GM12878 (cell line): ENCODE measurements around the gene EEF1G. TPM values are rescaled to one million over a fixed set of nuclear protein-coding genes. Genes with fewer than 3 reads are reported as not detected.

Experiments
- ATAC-seq: fragments of 200-7000 bp; cut with Tn5 transposase; 3 replicates; pipeline ENCODE4 v1.9.1; 2020; ENCODE audit warnings: mild to moderate bottlenecking, moderate library complexity
- BruUV-seq: library from RNA; stranded (reverse); fragments of 400-500 nt; replicated peaks from 2 replicates; lab custom pipeline; 2021; lab: Mats Ljungman, UMichigan
- CTCF ChIA-PET: fragments of 300-600 bp; sonication (Branson Sonifier 250); formaldehyde crosslinking; extraction: SDS; loops from one replicate; lab custom pipeline; 2021; ENCODE audit warnings: inconsistent platforms; lab: Yijun Ruan, JAX
- POLR2A ChIA-PET: fragments of 350-600 bp; formaldehyde crosslinking; extraction: SDS; loops from one replicate; lab custom pipeline; 2021; ENCODE audit warnings: inconsistent platforms; lab: Charles Lee
- RAD21 ChIA-PET: fragments of 300-600 bp; sonication (Branson Sonifier 250); formaldehyde crosslinking; loops from one replicate; lab custom pipeline; 2023; ENCODE audit warnings: antibody characterized with exemption; ENCODE audit not compliant: unreplicated experiment; lab: Charles Lee
- SMC1A ChIA-PET: fragments of 300-600 bp; sonication (Branson Sonifier 250); formaldehyde crosslinking; loops from one replicate; lab custom pipeline; 2023; ENCODE audit not compliant: unreplicated experiment, uncharacterized antibody; lab: Charles Lee
- DNase-seq: peaks from one replicate; pipeline ENCODE4 v3.0.0-alpha.2; 2011; ENCODE audit warnings: low read depth, low spot score
- FAIRE-seq: peaks from 3 replicates; lab custom pipeline; 2011; peaks lifted over from hg19 to GRCh38; lab: Jason Lieb, UNC
- H2AFZ ChIP-seq: 2 replicates; pipeline ENCODE4 v1.6.0; 2011; ENCODE audit warnings: low read depth, low read length, control low read depth; ENCODE audit not compliant: control insufficient read depth
- H3K27ac ChIP-seq: 2 replicates; pipeline ENCODE4 v1.5.1; 2011; ENCODE audit warnings: control low read depth; ENCODE audit not compliant: control insufficient read depth, insufficient read depth
- H3K27me3 ChIP-seq, 2 experiments: replicated peaks in 1 of 2; 2 replicates each; pipeline versions ENCODE4 v1.6.0 to v1.6.1; 2011; ENCODE audit warnings: low read length in 1 of 2; ENCODE audit not compliant: control insufficient read depth in 2 of 2, insufficient read depth in 2 of 2
- H3K36me3 ChIP-seq, 2 experiments: 2 replicates each; pipeline ENCODE4 v1.5.1; 2011; ENCODE audit warnings: low read length in 1 of 2; ENCODE audit not compliant: control insufficient read depth in 2 of 2, insufficient read depth in 2 of 2
- H3K4me1 ChIP-seq: 2 replicates; pipeline ENCODE4 v1.6.1; 2011; ENCODE audit warnings: mild to moderate bottlenecking, low read length, moderate library complexity, mixed read lengths; ENCODE audit not compliant: control insufficient read depth, insufficient read depth
- H3K4me2 ChIP-seq: 2 replicates; pipeline ENCODE4 v1.6.0; 2011; ENCODE audit warnings: control low read depth; ENCODE audit not compliant: control insufficient read depth, insufficient read depth
- H3K4me3 ChIP-seq: fragments of 200-600 bp; sonication (generic); 2 replicates; pipeline ENCODE4 v1.5.1; 2016
- H3K79me2 ChIP-seq: 2 replicates; pipeline ENCODE4 v1.6.0; 2011; ENCODE audit warnings: low read length; ENCODE audit not compliant: control insufficient read depth, insufficient read depth
- H3K9ac ChIP-seq: 2 replicates; pipeline ENCODE4 v1.8.0; 2011; ENCODE audit warnings: low read length, control low read depth, mixed read lengths; ENCODE audit not compliant: control insufficient read depth, insufficient read depth
- H3K9me3 ChIP-seq: replicated peaks from 3 replicates; pipeline ENCODE4 v1.5.1; 2011; ENCODE audit warnings: mild to moderate bottlenecking, low read length; ENCODE audit not compliant: control insufficient read depth, insufficient read depth
- H4K20me1 ChIP-seq: 2 replicates; pipeline ENCODE4 v1.6.0; 2011; ENCODE audit not compliant: control insufficient read depth, insufficient read depth
- BACH1 ChIP-seq: fragments of 450-650 bp; IDR thresholded peaks from 2 replicates; pipeline ENCODE4 v1.6.1; 2017; ENCODE audit warnings: mild to moderate bottlenecking, borderline replicate concordance
- BMI1 ChIP-seq: fragments of 450-650 bp; IDR thresholded peaks from 2 replicates; pipeline ENCODE4 v1.6.1; 2016; ENCODE audit warnings: mild to moderate bottlenecking, moderate library complexity, borderline replicate concordance
- BRCA1 ChIP-seq: IDR thresholded peaks from 2 replicates; pipeline ENCODE4 v1.6.1; 2011; ENCODE audit warnings: low read depth, low read length, improper control_type of control experiment
- CBX5 ChIP-seq: sonication (generic); IDR thresholded peaks from 2 replicates; pipeline ENCODE4 v1.6.1; 2016; ENCODE audit warnings: low read depth, moderate library complexity, mild to moderate bottlenecking, inconsistent platforms
- CREB1 ChIP-seq: IDR thresholded peaks from 2 replicates; pipeline ENCODE4 v1.6.1; 2012; ENCODE audit warnings: low read depth, mild to moderate bottlenecking, inconsistent platforms
- EZH2 ChIP-seq: IDR thresholded peaks from 2 replicates; pipeline ENCODE4 v1.6.1; 2012; ENCODE audit warnings: low read depth, mild to moderate bottlenecking, control low read depth, inconsistent platforms, low read length, borderline replicate concordance; ENCODE audit not compliant: control insufficient read depth
- GATAD2B ChIP-seq: fragments of 450-650 bp; conservative IDR thresholded peaks from 2 replicates; pipeline ENCODE4 v1.6.1; 2017; ENCODE audit warnings: low read depth, mild to moderate bottlenecking, moderate library complexity
- JUND ChIP-seq: IDR thresholded peaks from 2 replicates; pipeline ENCODE4 v1.6.1; 2012; ENCODE audit warnings: low read depth, mild to moderate bottlenecking, low read length, improper control_type of control experiment, moderate library complexity
- KAT2A ChIP-seq: conservative IDR thresholded peaks from 2 replicates; pipeline ENCODE4 v1.6.1; 2011; ENCODE audit warnings: low read depth, low read length; ENCODE audit not compliant: control insufficient read depth
- NBN ChIP-seq: fragments of 450-650 bp; IDR thresholded peaks from 2 replicates; pipeline ENCODE4 v1.6.1; 2016
- PAX5 ChIP-seq: IDR thresholded peaks from 2 replicates; pipeline ENCODE4 v1.6.1; 2011; ENCODE audit warnings: low read depth, low read length, borderline replicate concordance
- POLR2AphosphoS2 ChIP-seq: IDR thresholded peaks from 2 replicates; pipeline ENCODE4 v1.6.1; 2011; ENCODE audit warnings: low read depth, mild to moderate bottlenecking, low read length, improper control_type of control experiment, moderate library complexity
- RB1 ChIP-seq: fragments of 450-650 bp; formaldehyde crosslinking; IDR thresholded peaks from 2 replicates; pipeline ENCODE4 v1.6.1; 2017; ENCODE audit warnings: mild to moderate bottlenecking, borderline replicate concordance
- RCOR1 ChIP-seq: conservative IDR thresholded peaks from 2 replicates; pipeline ENCODE4 v1.6.1; 2012; ENCODE audit warnings: low read depth, low read length, improper control_type of control experiment
- SMAD1 ChIP-seq: fragments of 450-650 bp; IDR thresholded peaks from 2 replicates; pipeline ENCODE4 v1.6.1; 2018; ENCODE audit warnings: mild to moderate bottlenecking, low read depth; ENCODE audit not compliant: partially characterized antibody
- SP1 ChIP-seq: IDR thresholded peaks from one replicate; pipeline ENCODE4 v1.6.1; 2011; ENCODE audit warnings: low read depth, low read length
- TCF12 ChIP-seq: IDR thresholded peaks from 2 replicates; pipeline ENCODE4 v1.6.1; 2011; ENCODE audit warnings: low read depth, mild to moderate bottlenecking, low read length
- TCF7 ChIP-seq: IDR thresholded peaks from 2 replicates; pipeline ENCODE4 v1.6.1; 2014; ENCODE audit warnings: antibody characterized with exemption, borderline replicate concordance
- WGBS: methylation state at CpG from one replicate; pipeline ENCODE4 v1.1.6; 2016; ENCODE audit warnings: low lambda C conversion rate; ENCODE audit not compliant: insufficient replicate concordance, insufficient coverage; ENCODE audit errors: missing lambda C conversion rate; 5-methylcytosine and 5-hydroxymethylcytosine counted together
- in situ Hi-C: fragments of 300-500 bp; cut with MboI; formaldehyde crosslinking; loops from 9 replicates; pipeline ENCODE4 v1.14.3; 2018; ENCODE audit warnings: mixed read lengths
- intact Hi-C: fragments of 100-400 bp; cut with micrococcal nuclease; formaldehyde crosslinking; loops from one replicate; pipeline ENCODE4 v1.14.2; 2022; ENCODE audit not compliant: unreplicated experiment
- polyA plus RNA-seq, 11 experiments: library from polyadenylated mRNA; depleted of rRNA in 4 of 11; unstranded in 6 of 11; stranded (reverse) in 5 of 11; fragments of >200 nt; fragmentation: Nextera tagmentation in 4 of 11; fragmentation: Illumina TruSeq in 1 of 11; extraction: Ambion mirVana in 4 of 11; extraction: Trizol in 1 of 11; gene quantifications; 1 replicate in 1 of 11; 2 replicates in 10 of 11; pipeline versions ENCODE4 v1.2.1 to v1.2.3, GENCODE V29; 2011 to 2016; ENCODE audit warnings: inconsistent platforms in 2 of 11, missing spikeins in 2 of 11, low read depth in 1 of 11
- total RNA-seq, 4 experiments: library from RNA; depleted of rRNA in 3 of 4; stranded (reverse); fragments of >200 nt in 3 of 4; fragmentation: Illumina TruSeq in 1 of 4; extraction: Trizol in 1 of 4; gene quantifications; 2 replicates each; pipeline versions ENCODE4 v1.2.1 to v1.2.3, GENCODE V29; 2013 to 2021
- TF ChIP-seq, protein P1 (sequence below): fragments of 450-650 bp; IDR thresholded peaks from 2 replicates; pipeline ENCODE4 v1.6.1; 2016; ENCODE audit warnings: mild to moderate bottlenecking, moderate library complexity, borderline replicate concordance

The EEF1G gene
- total and polyA plus RNA-seq, 10 of the 15 experiments (the other 5 are each of a cell fraction or from before 2014, with no cell fraction given) = 850 to 2,739 (median 2,277) TPM

DNA sequence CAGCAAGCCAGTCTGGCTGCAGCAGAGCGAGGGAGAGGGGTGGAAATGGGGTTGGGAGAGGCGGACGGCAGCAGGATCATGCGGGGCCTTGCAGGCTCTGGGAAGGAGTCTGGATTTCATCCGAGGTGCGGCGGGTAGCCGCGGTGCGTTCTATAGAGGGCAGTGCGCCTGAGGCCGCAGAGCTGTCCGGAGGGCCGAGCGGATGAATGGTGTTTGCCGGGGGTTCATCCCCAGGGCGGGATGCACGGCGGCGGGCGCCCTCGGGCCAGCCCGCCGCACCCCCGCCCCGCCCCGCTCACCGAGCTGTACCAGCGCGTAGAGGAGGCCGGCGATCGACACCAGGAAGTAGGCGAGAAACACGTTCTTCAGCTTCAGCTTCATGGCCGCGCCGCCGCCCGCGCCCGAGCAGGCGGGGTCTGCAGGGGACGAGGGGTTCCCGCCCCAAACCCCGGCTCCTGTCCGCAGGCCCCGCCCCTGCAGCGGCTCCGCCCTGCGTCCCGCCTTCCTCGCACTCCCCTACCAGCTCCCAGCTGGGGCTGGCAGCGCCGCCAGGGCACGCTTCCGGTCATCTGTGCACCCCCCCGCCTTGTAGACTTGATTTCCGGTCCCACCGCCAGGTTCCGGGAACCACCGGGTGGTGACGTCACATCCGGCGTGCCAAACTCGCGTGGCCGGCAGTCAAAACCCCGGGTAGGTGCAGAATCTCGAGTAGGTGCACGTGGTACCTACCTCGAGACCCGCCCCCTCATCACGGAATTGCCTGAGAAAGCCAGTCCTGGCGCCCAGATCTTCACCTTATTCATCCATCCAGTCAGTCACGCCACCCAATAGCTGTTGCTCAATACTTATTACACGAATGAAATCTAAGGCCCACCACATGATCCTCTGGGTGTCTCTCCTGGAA lies 48.1 kb upstream of the EEF1G start, which contains the start of gene B3GAT3:
B3GAT3 (minus strand) TSS at position 420 of the 904 bp plus-strand sequence; CDS start at position 381, 39 bp downstream.
- DNase-seq = peak; percentile 98
- in situ Hi-C loops (no loop called here), intact Hi-C loops (loop anchor here (2.0 kb wide), 1 partner anchor 25 kb away; the partner anchor contains the start of gene GANAB)
- Histone ChIP-seq H3K36me3 (peaks cover 6 to 12% of the 10 kb centered on the region in 2 experiments), H3K4me3 (peak within 1 kb of the TSS; percentile 84), H3K9ac (peak within 1 kb of the TSS; percentile 96), H3K27me3 (no peaks in the 10 kb centered on the region), H3K4me1 (0 out of 2 replicates have a peak, but pooled peaks cover 4% of the 10 kb centered on the region), H2AFZ (peak within 1 kb of the TSS; percentile 67), H3K27ac (peak within 1 kb of the TSS; percentile 81), H3K4me2 (peak within 1 kb of the TSS; percentile 98), H4K20me1 (no peaks in the 10 kb centered on the region), H3K79me2 (peaks cover 11% of the 10 kb centered on the region), H3K9me3 (no peaks in the 10 kb centered on the region)
- peak; percentile 98 for ATAC-seq
- no TSS peak for BruUV-seq
- RAD21 ChIA-PET = interaction anchor here (0.8 to 3.3 kb wide), 17 partner anchors 8 to 236 kb away, joined by 3 to 25 read pairs (median 5); partner anchors contain the start of genes C11orf98, CSKMT, EEF1G and EML3
- under 1% methylated on average over 71 of the region's 77 CpGs for WGBS
- POLR2A ChIA-PET = interaction anchor here (0.5 to 5.0 kb wide), 37 partner anchors 9 to 1187 kb away, joined by 3 to 50 read pairs (median 5); partner anchors contain the start of genes C11orf98, CSKMT, EEF1G and EML3
- SMC1A ChIA-PET = interaction anchor here (0.6 to 2.6 kb wide), 14 partner anchors 10 to 240 kb away, joined by 3 to 11 read pairs (median 4); partner anchors contain the start of genes C11orf98, CSKMT, MTA2 and TUT1
- FAIRE-seq = peak; percentile 99
- CTCF ChIA-PET = interaction anchor here (0.8 to 2.8 kb wide), 12 partner anchors 10 to 148 kb away, joined by 3 to 12 read pairs (median 5); partner anchors contain the start of genes C11orf98, CSKMT, MTA2 and TUT1
- TF ChIP-seq KAT2A (no peak), CREB1 (peak; percentile 94), EZH2 (no peak), TCF7 (no peak), TCF12 (peak; percentile 60; the same call in 1 of the 2 replicates), SMAD1 (no peak), RB1 (peak; percentile 83; the same call in 1 of the 2 replicates), JUND (peak; percentile 86), CBX5 (no peak; the same call in 1 of the 2 replicates), RCOR1 (no peak), GATAD2B (peak; percentile 87), NBN (peak; percentile 100), BMI1 (no peak), SP1 (peak; percentile 60), PAX5 (0 out of 2 replicates have a peak, but pooled peaks have one; percentile 14), POLR2AphosphoS2 (0 out of 2 replicates have a peak, but pooled peaks have one; percentile 74), BACH1 (peak; percentile 76), BRCA1 (peak; percentile 59)
- TF ChIP-seq, protein P1, sequence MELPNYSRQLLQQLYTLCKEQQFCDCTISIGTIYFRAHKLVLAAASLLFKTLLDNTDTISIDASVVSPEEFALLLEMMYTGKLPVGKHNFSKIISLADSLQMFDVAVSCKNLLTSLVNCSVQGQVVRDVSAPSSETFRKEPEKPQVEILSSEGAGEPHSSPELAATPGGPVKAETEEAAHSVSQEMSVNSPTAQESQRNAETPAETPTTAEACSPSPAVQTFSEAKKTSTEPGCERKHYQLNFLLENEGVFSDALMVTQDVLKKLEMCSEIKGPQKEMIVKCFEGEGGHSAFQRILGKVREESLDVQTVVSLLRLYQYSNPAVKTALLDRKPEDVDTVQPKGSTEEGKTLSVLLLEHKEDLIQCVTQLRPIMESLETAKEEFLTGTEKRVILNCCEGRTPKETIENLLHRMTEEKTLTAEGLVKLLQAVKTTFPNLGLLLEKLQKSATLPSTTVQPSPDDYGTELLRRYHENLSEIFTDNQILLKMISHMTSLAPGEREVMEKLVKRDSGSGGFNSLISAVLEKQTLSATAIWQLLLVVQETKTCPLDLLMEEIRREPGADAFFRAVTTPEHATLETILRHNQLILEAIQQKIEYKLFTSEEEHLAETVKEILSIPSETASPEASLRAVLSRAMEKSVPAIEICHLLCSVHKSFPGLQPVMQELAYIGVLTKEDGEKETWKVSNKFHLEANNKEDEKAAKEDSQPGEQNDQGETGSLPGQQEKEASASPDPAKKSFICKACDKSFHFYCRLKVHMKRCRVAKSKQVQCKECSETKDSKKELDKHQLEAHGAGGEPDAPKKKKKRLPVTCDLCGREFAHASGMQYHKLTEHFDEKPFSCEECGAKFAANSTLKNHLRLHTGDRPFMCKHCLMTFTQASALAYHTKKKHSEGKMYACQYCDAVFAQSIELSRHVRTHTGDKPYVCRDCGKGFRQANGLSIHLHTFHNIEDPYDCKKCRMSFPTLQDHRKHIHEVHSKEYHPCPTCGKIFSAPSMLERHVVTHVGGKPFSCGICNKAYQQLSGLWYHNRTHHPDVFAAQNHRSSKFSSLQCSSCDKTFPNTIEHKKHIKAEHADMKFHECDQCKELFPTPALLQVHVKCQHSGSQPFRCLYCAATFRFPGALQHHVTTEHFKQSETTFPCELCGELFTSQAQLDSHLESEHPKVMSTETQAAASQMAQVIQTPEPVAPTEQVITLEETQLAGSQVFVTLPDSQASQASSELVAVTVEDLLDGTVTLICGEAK = peak; percentile 96
